Panc1 (cell line): ENCODE measurements around the gene RCOR3. TPM values are rescaled to one million over a fixed set of nuclear protein-coding genes. Genes with fewer than 3 reads are reported as not detected.

Source experiments
- ATAC-seq: fragments of 200-7000 bp; cut with Tn5 transposase; 2 replicates; pipeline ENCODE4 v1.9.1; 2020; ENCODE audit warnings: mild to moderate bottlenecking, moderate library complexity
- BruUV-seq: library from RNA; stranded (reverse); fragments of 400-500 nt; replicated peaks from 2 replicates; lab custom pipeline; 2021; lab: Mats Ljungman, UMichigan
- CTCF ChIA-PET: fragments of 300-600 bp; sonication (Branson Sonifier 250); formaldehyde crosslinking; loops from one replicate; lab custom pipeline; 2022; ENCODE audit warnings: antibody characterized with exemption; lab: Charles Lee
- POLR2A ChIA-PET: fragments of 300-600 bp; sonication (Branson Sonifier 250); formaldehyde crosslinking; loops from one replicate; lab custom pipeline; 2022; ENCODE audit warnings: antibody characterized with exemption; lab: Charles Lee
- DNase-seq: peaks from one replicate; pipeline ENCODE4 v3.0.0-alpha.2; 2010; ENCODE audit warnings: low read depth, low spot score
- H3K27ac ChIP-seq: 2 replicates; pipeline ENCODE4 v1.5.1; 2011; ENCODE audit warnings: mild to moderate bottlenecking, low read length, inconsistent platforms
- H3K27me3 ChIP-seq: fragments of 200-500 bp; sonication (Bioruptor generic); 2 replicates; pipeline ENCODE4 v1.6.0; 2014; ENCODE audit warnings: low read length, inconsistent platforms; ENCODE audit not compliant: control insufficient read depth, insufficient read depth
- H3K36me3 ChIP-seq: fragments of 200-500 bp; sonication (Bioruptor generic); 2 replicates; pipeline ENCODE4 v1.5.1; 2014; ENCODE audit warnings: inconsistent platforms, mild to moderate bottlenecking, low read length, moderate library complexity; ENCODE audit not compliant: control insufficient read depth, insufficient read depth
- H3K4me1 ChIP-seq: 2 replicates; pipeline ENCODE4 v1.5.1; 2011; ENCODE audit warnings: inconsistent platforms, mild to moderate bottlenecking, low read length, moderate library complexity; ENCODE audit not compliant: control insufficient read depth, insufficient read depth
- H3K4me3 ChIP-seq, 2 experiments: 2 replicates each; pipeline ENCODE4 v1.5.1; 2011 to 2012; ENCODE audit warnings: low read depth in 2 of 2, low read length in 2 of 2, mild to moderate bottlenecking in 2 of 2, inconsistent platforms in 1 of 2, moderate library complexity in 1 of 2
- H3K9me3 ChIP-seq: fragments of 200-500 bp; sonication (Bioruptor generic); 2 replicates; pipeline ENCODE4 v1.5.1; 2014; ENCODE audit warnings: low read depth, mild to moderate bottlenecking, inconsistent platforms, low read length, moderate library complexity; ENCODE audit not compliant: control insufficient read depth, insufficient read depth
- POLR2AphosphoS5 ChIP-seq: IDR thresholded peaks from 2 replicates; pipeline ENCODE4 v1.6.1; 2012; ENCODE audit warnings: mild to moderate bottlenecking, low read depth, low read length, moderate library complexity
- SIN3A ChIP-seq: IDR thresholded peaks from 2 replicates; pipeline ENCODE4 v1.6.1; 2012; ENCODE audit warnings: low read depth, mild to moderate bottlenecking, low read length, moderate library complexity, borderline replicate concordance; ENCODE audit not compliant: insufficient read depth
- TCF7L2 ChIP-seq: IDR thresholded peaks from 2 replicates; pipeline ENCODE4 v1.6.1; 2011; ENCODE audit warnings: mild to moderate bottlenecking, low read depth, low read length, inconsistent platforms
- in situ Hi-C: cut with HindIII; loops from 2 replicates; pipeline ENCODE4 v1.10.0; 2016; ENCODE audit warnings: low sequenced_read_pairs, low pct_unique_long_range_greater_than_20kb
- intact Hi-C: fragments of 100-400 bp; cut with micrococcal nuclease; formaldehyde crosslinking; loops from one replicate; pipeline ENCODE4 v1.10.0; 2022; ENCODE audit not compliant: unreplicated experiment
- total RNA-seq: library from RNA; stranded (reverse); gene quantifications from one replicate; pipeline ENCODE4 v1.2.1, GENCODE V29; 2021; ENCODE audit not compliant: unreplicated experiment
- TF ChIP-seq, protein P1 (sequence below), 2 experiments: IDR thresholded peaks; 2 replicates each; pipeline ENCODE4 v1.6.1; 2011 to 2012; ENCODE audit warnings: low read depth in 2 of 2, control low read depth in 1 of 2, low read length in 1 of 2, mild to moderate bottlenecking in 1 of 2, moderate library complexity in 1 of 2; ENCODE audit not compliant: insufficient read depth in 1 of 2
- TF ChIP-seq, protein P2 (sequence below): fragments of 450-650 bp; IDR thresholded peaks from 2 replicates; pipeline ENCODE4 v1.5.1; 2017; ENCODE audit warnings: mild to moderate bottlenecking

The RCOR3 gene
- total RNA-seq, 1 experiment from 2014 or later, result 40.4 TPM

DNA sequence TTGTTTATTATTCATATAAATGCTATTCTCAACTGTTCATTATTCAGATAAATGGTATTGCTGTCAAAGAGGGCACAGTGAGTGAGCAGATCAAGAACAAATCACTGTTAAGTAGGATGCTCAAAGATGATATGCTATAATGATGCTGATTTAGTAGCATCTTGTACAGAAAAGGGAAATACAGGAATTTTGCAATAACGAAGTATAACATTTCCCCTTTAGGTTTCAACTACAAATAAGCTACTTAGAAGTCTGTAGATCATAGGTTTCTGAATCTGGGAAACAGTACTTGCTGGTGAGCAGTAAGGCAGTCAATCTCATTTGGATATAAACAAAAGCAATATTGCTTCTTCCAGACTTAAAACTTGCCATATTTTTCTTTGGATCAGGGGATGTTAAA, 27.3 kb upstream of the RCOR3 start:
- intact Hi-C loops (no loop called here), in situ Hi-C loops (no loop called here)
- no peaks in the 10 kb centered on the region for H3K4me1 ChIP-seq
- H3K4me3 ChIP-seq, result no peak overlapping the region
- no TSS peak for BruUV-seq
- H3K27me3 ChIP-seq, result no peaks in the 10 kb centered on the region
- H3K9me3 ChIP-seq, result no peaks in the 10 kb centered on the region
- TF ChIP-seq POLR2AphosphoS5 (no peak), SIN3A (no peak), TCF7L2 (no peak)
- TF ChIP-seq, protein P1, sequence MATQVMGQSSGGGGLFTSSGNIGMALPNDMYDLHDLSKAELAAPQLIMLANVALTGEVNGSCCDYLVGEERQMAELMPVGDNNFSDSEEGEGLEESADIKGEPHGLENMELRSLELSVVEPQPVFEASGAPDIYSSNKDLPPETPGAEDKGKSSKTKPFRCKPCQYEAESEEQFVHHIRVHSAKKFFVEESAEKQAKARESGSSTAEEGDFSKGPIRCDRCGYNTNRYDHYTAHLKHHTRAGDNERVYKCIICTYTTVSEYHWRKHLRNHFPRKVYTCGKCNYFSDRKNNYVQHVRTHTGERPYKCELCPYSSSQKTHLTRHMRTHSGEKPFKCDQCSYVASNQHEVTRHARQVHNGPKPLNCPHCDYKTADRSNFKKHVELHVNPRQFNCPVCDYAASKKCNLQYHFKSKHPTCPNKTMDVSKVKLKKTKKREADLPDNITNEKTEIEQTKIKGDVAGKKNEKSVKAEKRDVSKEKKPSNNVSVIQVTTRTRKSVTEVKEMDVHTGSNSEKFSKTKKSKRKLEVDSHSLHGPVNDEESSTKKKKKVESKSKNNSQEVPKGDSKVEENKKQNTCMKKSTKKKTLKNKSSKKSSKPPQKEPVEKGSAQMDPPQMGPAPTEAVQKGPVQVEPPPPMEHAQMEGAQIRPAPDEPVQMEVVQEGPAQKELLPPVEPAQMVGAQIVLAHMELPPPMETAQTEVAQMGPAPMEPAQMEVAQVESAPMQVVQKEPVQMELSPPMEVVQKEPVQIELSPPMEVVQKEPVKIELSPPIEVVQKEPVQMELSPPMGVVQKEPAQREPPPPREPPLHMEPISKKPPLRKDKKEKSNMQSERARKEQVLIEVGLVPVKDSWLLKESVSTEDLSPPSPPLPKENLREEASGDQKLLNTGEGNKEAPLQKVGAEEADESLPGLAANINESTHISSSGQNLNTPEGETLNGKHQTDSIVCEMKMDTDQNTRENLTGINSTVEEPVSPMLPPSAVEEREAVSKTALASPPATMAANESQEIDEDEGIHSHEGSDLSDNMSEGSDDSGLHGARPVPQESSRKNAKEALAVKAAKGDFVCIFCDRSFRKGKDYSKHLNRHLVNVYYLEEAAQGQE (IDR thresholded peaks at IDR 0.05; ENCODE audit: insufficient read depth in 1 of 2, low read depth in 2 of 2, low read length in 1 of 2), result no peak
- TF ChIP-seq, protein P2, sequence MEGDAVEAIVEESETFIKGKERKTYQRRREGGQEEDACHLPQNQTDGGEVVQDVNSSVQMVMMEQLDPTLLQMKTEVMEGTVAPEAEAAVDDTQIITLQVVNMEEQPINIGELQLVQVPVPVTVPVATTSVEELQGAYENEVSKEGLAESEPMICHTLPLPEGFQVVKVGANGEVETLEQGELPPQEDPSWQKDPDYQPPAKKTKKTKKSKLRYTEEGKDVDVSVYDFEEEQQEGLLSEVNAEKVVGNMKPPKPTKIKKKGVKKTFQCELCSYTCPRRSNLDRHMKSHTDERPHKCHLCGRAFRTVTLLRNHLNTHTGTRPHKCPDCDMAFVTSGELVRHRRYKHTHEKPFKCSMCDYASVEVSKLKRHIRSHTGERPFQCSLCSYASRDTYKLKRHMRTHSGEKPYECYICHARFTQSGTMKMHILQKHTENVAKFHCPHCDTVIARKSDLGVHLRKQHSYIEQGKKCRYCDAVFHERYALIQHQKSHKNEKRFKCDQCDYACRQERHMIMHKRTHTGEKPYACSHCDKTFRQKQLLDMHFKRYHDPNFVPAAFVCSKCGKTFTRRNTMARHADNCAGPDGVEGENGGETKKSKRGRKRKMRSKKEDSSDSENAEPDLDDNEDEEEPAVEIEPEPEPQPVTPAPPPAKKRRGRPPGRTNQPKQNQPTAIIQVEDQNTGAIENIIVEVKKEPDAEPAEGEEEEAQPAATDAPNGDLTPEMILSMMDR, result no peak
- POLR2A ChIA-PET, result no interaction called here
- no peak for ATAC-seq
- H3K36me3 ChIP-seq, result no peaks in the 10 kb centered on the region
- CTCF ChIA-PET, result no interaction called here
- no peak overlapping the region for H3K27ac ChIP-seq
- no peak for DNase-seq

DNA sequence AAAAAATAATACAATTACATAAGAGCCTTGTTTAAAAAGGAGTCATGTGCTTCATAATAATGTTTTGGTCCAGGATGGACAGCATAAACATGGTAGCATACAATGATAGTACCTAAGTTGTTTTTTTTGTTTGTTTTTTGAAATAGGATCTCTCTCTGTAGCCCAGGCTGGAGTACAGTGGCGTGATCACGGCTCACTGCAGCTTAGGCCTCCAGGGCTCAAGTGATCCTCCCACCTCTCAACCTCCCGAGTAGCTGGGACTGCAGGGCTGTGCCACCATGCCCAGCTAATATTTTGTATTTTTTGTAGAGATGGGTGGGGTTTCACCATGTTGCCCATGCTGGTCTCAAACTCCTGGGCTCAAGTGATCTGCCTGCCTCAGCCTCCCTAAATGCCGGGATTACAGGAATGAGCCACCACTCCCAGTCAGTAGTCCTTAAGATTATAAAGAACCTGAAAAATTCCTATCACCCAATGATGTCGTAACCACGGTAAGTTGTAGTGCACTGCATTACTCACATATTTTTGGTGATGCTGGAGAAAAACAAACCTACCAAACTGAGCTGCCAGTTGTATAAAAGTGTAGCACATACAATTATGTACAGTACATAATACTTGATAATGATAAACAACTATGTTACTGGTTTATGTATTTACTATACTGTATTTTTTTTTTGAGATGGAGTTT, 22.4 kb upstream of the RCOR3 start:
- H3K36me3 ChIP-seq, result no peaks in the 10 kb centered on the region
- intact Hi-C loops (no loop called here), in situ Hi-C loops (no loop called here)
- no peaks in the 10 kb centered on the region for H3K27me3 ChIP-seq
- POLR2A ChIA-PET, result interaction anchor here (0.7 kb wide), 1 partner anchor 788 kb away, joined by 3 read pairs; no protein-coding TSS in a partner anchor
- H3K9me3 ChIP-seq, result no peaks in the 10 kb centered on the region
- H3K27ac ChIP-seq, result no peak overlapping the region
- no peaks in the 10 kb centered on the region for H3K4me1 ChIP-seq
- CTCF ChIA-PET, result no interaction called here
- ATAC-seq (no peak), DNase-seq (no peak)
- no peak overlapping the region for H3K4me3 ChIP-seq
- TF ChIP-seq TCF7L2 (no peak), SIN3A (no peak), POLR2AphosphoS5 (no peak)
- TF ChIP-seq, protein P2, result no peak
- TF ChIP-seq, protein P1 (IDR thresholded peaks at IDR 0.05; ENCODE audit: insufficient read depth in 1 of 2, low read depth in 2 of 2, low read length in 1 of 2), result no peak
- BruUV-seq, result no TSS peak
